GM18861 (cell line): Measurements from ENCODE around the gene SMPD3.
"Not testable (repeated sequence)": the region's sequence is repeated elsewhere in the genome, so short reads cannot be mapped to it uniquely, and the experiment has no call there.

Experiments used
- ATAC-seq: cut with Tn5 transposase; IDR thresholded peaks from one replicate; pipeline ENCODE4 v1.9.1; 2021; ENCODE audit not compliant: unreplicated experiment

Gene SMPD3

GRCh38 chr16:68448360-68448970, at the start of gene SMPD3:
Gene SMPD3, minus strand, starts transcription at chr16:68448508. Its CDS starts 76,327 bp downstream, at chr16:68372181.
- ATAC-seq, result peak; percentile 82

- ATAC-seq, result no peak
These were observed 48.4 kb upstream of the SMPD3 start for GRCh38 chr16:68496689-68497088.

- not testable (repeated sequence) for ATAC-seq
These were observed 46.0 kb upstream of the SMPD3 start for GRCh38 chr16:68494261-68494660.

- ATAC-seq, result no peak
These were observed 45.2 kb upstream of the SMPD3 start for GRCh38 chr16:68493412-68494070.

GRCh38 chr16:68492543-68493411, 44.5 kb upstream of the SMPD3 start:
- ATAC-seq, result no peak

- no peak for ATAC-seq
These were observed 43.8 kb upstream of the SMPD3 start for GRCh38 chr16:68492151-68492542.

- ATAC-seq, result no peak
These were observed 43.3 kb upstream of the SMPD3 start for GRCh38 chr16:68491576-68491950.

- peak; percentile 33 for ATAC-seq
These were observed 42.7 kb upstream of the SMPD3 start for GRCh38 chr16:68490829-68491575.

GRCh38 chr16:68490358-68490757, 42.0 kb upstream of the SMPD3 start:
- ATAC-seq, result no peak

- no peak for ATAC-seq
These were observed 40.2 kb upstream of the SMPD3 start for GRCh38 chr16:68488554-68488953.

GRCh38 chr16:68487669-68488068, 39.4 kb upstream of the SMPD3 start:
- ATAC-seq, result no peak

GRCh38 chr16:68487203-68487514, 38.9 kb upstream of the SMPD3 start:
- no peak for ATAC-seq

- ATAC-seq, result no peak
These were observed 38.3 kb upstream of the SMPD3 start for GRCh38 chr16:68486502-68487202.

- ATAC-seq, result no peak
These were observed 33.3 kb upstream of the SMPD3 start for GRCh38 chr16:68481636-68482035.

- no peak for ATAC-seq
These were observed 32.0 kb upstream of the SMPD3 start for GRCh38 chr16:68480084-68480995.

- no peak for ATAC-seq
These were observed 31.0 kb upstream of the SMPD3 start for GRCh38 chr16:68479271-68479670.

- no peak for ATAC-seq
These were observed 30.4 kb upstream of the SMPD3 start for GRCh38 chr16:68478526-68479250.

GRCh38 chr16:68475071-68475470, 26.8 kb upstream of the SMPD3 start:
- ATAC-seq, result no peak
